HTERT RPE-1 (cell line): ENCODE data around the gene ADAMTS10.
"Not testable (repeated sequence)": the region's sequence is repeated elsewhere in the genome, so short reads cannot be mapped to it uniquely, and the experiment has no call there.

Experiments used
- in situ Hi-C: fragments of 300-500 bp; cut with MboI; formaldehyde crosslinking; loops from 4 replicates; pipeline ENCODE4 v1.14.3; 2020; ENCODE audit warnings: low sequenced_read_pairs

Gene ADAMTS10

GRCh38 chr19:8596168-8596567, 14.3 kb downstream of the ADAMTS10 start:
- in situ Hi-C loops, result no loop called here

- in situ Hi-C loops, result no loop called here
Observed at GRCh38 chr19:8595651-8596050, 14.9 kb downstream of the ADAMTS10 start.

DNA sequence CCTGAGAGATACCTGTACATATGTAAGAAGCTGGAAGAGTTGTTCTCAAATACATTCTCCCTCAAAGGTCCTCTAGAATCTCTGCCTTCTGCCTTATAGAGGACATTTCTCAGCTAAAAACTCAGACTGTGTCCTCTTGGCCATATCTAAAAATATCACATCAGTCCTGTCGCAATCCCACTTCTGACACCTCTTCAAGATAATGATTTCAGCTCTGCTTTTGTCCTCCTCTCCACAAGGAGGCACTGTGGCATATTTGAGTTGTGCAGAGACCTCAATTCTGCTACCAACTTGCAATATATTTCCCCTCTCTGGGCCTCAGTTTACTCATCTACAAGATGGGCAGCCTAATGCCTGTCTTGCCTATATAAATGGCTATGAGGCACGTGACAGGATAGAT, 16.6 kb downstream of the ADAMTS10 start:
- in situ Hi-C loops, result no loop called here

DNA sequence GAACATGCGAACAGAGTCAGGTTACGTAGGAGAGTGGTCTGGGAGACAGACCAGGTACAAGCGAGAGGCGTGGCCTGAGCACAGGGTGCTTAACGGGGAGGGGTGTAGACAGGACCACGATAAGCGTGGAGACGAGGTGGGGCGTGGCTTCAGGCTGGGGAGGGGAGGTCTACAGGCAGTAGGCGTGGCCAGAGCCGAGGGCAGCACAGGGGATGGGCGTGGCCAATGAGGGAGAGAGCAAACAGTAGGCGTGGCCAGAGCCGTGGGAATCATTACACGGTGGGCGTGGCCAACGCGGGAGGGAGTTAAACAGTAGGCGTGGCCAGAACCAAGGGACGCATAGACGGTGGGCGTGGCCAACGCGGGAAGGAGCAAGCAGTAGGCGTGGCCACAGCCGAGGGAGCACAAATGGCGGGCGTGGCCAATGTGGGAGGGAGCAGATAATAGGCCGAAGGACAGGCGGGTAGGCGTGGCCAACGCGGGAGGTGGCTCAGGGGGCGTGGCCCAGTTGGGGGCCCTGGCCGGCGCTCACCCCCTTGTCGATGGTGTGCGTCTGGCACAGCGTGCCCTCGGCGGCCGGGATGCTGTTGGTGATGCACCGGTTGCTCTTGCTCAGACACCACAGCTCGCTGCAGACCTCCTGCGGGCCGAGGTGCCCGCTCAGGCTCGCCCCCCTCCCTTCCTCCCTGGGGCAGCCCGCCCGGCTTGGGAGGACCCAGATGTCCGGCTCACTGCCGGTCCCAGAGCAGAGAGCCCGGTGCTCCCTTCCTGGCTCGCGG, 18.1 kb downstream of the ADAMTS10 start:
- in situ Hi-C loops, result no loop called here

GRCh38 chr19:8589177-8589714, 21.3 kb downstream of the ADAMTS10 start:
- in situ Hi-C loops, result no loop called here

DNA sequence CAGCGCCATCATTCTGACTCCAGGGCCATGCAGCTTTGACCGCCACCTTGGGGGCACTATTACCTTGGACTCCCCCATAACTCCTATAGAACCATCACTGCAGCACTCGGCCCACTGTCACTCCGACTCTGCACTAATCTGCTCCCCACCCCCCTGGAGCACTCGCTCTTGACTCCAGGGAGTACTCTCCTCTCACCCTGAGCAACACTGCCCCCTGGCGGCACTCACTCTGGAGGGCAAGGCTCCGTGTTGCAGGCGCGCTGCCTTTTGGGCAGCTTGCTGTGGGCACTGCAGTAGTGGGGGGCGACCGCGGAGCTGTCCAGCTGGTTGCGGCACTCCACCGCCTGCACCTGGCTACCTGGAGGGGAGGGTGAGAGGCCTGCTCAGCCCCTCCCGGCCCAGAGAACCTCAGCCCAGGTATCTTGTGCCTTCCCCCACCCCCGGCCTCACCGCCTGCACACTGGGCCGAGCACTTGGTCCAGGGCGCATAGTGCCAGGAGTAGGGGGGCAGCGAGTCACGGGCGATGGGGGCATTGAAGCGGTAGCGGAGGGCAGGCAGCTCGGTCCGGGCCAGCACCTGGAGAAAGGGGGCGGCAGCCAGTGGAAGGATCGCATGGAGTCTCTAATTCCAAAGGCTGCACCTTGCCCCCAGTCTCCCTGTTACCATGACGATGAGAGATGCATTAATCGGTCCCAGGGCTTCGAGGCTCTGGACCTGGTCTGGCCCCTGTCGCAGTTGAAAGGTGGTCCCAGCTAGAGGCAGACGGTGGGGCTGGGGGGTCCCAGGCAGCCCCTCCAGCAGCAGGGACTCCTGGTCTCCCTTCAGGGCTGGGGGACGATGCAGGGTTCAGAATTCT, 24.4 kb downstream of the ADAMTS10 start:
- in situ Hi-C loops, result no loop called here

DNA sequence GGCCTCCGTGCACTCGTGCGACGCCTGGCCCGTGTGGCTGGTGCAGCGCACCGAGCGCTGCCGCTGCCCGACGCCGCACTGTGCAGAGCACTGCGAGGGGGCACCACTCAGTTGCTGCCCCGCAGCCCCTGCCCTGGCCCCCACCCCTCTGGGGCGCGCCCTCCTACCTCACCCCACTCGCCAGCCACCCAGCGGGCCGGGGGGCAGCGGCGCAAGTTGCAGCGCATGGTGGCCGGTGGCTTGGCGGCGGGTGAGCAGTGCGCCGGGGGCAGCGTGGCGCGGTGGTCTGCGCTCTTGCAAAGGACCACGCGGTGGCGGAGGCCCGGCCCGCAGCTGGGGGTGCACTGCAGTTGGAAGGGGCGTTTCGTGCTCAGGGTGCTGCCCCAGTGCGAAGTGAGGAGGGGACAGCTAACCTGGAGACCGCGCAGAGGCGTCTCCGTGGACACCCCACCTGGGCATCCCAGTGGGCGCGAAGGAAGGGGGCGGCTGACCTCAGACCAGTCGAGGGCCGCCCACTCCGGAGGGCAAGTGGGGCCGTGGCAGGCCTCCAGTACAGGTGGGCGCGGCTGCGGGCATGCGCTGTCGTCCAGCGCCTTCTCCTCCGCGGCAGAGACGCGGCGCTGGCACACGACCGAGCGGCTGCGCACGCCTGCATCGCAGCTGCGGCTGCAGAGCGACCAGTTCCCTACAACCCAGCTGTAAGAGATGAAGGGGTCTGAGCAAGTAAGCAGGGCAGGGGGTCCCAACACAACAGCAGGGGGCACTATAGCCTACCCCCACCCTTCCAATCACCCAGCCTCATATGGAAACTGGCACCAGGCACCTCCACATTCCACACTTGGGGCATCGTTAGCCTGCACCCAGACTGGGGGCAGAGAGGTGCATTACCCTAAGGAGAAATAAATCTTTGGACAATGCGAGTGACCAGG, 25.3 kb downstream of the ADAMTS10 start:
- in situ Hi-C loops, result no loop called here

- in situ Hi-C loops, result no loop called here
Observed at GRCh38 chr19:8580710-8581281, 29.7 kb downstream of the ADAMTS10 start.

DNA sequence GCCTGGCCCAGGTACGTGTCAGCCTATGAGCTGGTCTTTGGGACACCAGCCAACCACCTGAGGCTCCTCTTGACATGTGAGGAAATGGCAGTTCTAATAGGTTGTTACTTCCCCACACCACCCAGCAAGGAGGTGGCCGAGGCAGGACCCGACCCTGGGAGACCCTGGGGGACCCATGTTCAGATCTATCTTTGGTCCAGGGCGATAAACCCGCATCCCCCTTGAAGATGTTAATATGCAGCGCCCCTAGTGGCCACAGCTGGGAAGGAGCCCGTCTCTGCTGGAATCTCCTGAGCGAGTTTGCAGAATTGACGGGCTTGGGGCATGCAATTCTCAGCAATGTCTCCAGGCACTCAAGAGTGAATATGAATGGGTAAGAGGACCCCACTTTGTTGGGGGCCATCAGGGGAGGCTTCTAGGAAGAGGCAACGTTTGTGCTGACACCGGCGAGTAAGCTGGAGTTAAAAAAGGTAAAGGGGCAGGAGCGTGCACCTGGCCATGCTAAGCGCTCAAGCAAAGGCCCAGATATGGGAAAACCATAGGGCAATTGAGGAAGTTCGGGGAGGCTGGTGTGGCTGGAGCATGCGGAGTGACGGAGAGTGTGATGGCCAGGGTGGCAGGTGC, 31.8 kb downstream of the ADAMTS10 start:
- in situ Hi-C loops, result no loop called here

GRCh38 chr19:8577741-8578140, 32.8 kb downstream of the ADAMTS10 start:
- in situ Hi-C loops, result no loop called here

GRCh38 chr19:8577247-8577646, 33.3 kb downstream of the ADAMTS10 start, which contains the start of gene MYO1F:
MYO1F (minus strand) TSS chr19:8577442; CDS start chr19:8577309, 133 bp downstream.
- in situ Hi-C loops, result no loop called here

- in situ Hi-C loops, result no loop called here
Observed at GRCh38 chr19:8576273-8576993, 34.1 kb downstream of the ADAMTS10 start.

DNA sequence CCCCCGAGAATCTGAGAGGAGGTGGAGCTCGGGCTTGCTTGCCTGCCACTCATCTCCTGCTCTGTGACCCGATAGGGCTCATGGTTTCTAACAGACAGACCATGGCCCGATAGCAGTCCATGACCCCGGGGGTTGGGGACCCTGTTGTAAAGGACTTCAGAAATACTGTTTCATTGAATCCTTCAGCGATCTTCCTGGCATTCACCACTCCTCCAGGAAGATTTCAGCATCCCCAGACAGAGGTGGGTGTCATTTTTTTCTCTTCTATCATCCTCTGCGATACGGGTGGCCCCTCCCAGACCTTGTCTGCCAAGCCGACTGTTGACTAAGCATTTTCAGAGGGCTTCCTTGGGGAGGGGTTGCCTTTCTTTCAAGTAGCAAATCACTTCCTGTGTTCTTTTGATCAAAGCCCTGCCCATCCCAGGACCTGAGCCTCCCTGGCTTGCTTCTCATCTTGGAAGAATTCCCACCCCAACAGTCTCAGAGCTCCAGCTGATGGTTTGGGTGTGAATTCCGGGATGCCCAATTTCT, 35.0 kb downstream of the ADAMTS10 start:
- in situ Hi-C loops, result no loop called here

GRCh38 chr19:8574619-8574922, 35.9 kb downstream of the ADAMTS10 start:
- in situ Hi-C loops, result not testable (repeated sequence)

DNA sequence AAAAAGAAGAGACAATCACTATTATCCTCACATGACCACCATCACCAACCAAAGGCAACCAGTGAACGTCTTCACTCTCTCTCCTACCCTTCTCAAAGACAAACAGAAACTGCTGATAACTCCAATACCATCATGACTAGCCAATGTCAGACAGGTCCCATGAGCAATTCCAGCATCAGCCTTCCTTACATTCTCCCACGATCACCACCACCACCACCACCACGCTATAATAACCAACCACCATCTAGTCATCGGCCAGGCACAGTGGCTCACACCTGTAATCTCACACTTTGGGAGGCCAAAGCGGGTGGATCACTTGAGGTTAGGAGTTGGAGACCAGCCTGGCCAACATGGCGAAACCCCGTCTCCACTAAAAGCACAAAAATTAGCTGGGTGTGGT, 37.2 kb downstream of the ADAMTS10 start:
- in situ Hi-C loops, result no loop called here

DNA sequence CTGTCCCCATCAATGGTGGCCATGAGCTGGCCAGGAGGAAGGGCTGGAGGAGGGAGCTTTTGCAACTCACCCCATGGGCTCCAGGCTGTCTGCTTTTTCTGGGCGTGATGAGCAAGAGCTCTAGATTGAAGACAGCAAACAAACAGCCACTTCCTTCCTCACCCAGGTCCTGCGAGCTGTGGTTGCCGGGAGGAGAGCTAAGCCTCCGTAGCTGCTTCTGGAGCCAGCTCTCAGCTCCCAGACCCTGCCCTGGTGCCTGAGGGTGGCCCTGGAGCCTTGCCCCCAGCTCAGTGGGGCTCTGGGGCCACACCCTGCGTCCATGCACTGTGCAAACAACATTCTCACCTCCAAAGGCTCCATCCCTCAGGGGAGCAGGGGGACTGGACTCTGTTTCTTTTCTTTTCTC, 39.5 kb downstream of the ADAMTS10 start:
- in situ Hi-C loops, result no loop called here

DNA sequence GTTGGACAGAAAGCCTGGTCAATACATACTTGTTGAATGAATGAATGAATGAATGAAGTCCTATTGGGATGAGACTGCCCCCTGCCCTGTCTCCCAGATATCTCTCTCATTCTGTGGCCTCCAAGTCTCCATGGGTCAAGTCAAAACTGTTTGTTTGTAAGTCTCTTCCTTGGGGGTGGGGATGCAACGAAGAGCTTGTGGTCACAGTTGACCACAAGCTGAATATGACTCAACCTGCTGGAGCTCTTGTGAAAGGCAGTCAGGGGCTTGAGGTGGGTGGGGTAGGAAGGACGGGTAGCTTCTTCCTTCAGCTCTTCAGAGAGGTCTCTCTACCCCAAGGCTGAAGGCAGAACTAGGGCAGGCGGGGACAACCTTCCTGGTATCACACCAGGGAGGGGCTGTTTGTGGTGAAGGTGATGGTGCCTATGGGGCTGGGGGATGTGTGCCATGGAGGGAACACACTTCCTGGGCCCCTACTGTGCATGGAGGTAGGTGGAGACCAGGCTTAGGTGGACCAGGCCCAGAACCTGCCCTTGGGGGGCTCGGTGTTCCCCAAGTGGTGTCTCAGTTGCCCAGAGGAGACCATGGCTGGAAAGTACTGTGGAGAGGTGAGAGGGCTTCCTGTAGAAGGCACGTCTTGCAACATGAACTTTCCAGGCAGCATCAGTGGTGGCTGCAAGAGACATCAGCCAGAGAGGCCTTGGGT, 41.3 kb downstream of the ADAMTS10 start:
- in situ Hi-C loops, result no loop called here

DNA sequence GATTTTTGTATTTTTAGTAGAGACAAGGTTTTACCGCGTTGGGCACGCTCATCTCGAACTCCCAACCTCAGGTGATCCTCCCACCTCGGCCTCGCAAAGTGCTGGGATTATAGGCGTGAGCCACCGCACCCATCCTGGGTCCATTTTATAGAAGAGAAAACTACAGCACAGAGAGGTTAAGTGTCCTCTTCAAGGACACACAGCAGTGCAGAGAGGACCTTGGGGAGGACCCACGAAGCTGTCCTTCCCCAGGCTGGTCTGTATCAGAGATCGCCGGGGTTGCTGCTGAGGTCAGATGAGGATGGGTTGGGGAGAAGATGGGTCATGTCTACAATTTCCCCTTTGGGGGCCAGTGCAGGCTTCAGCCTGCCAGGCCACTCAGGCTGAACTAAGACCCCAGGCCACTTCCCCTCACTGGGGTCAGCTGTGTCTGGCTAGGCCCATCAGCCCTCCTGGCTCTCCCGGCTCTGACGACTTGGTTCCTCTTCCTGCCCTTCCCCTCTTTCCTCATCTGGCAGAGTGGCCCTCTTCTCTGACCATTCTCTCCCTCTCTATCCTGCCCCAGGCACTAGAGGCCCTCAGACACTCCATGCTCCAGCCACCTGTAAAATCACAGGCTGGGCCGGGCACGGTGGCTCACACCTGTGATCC, 42.9 kb downstream of the ADAMTS10 start:
- in situ Hi-C loops, result no loop called here
